HCT116 (cell line): Measurements from ENCODE around the gene SPSB1. TPM values are rescaled to one million over a fixed set of nuclear protein-coding genes. Genes with fewer than 3 reads are reported as not detected.

Source experiments
- ATAC-seq: fragments of 200-7000 bp; cut with Tn5 transposase; 2 replicates; pipeline ENCODE4 v1.9.1; 2020; ENCODE audit warnings: mild to moderate bottlenecking, moderate library complexity
- BruUV-seq: library from RNA; stranded (reverse); fragments of 400-500 nt; replicated peaks from 2 replicates; lab custom pipeline; 2021; lab: Mats Ljungman, UMichigan
- CTCF ChIA-PET: fragments of 300-600 bp; sonication (Branson Sonifier 250); formaldehyde crosslinking; loops from one replicate; lab custom pipeline; 2021; ENCODE audit warnings: antibody characterized with exemption; lab: Charles Lee
- POLR2A ChIA-PET: fragments of 300-600, 350-600 bp; sonication (Branson Sonifier 250); formaldehyde crosslinking; loops from one replicate; lab custom pipeline; 2021; ENCODE audit warnings: antibody characterized with exemption; lab: Charles Lee
- RAD21 ChIA-PET, 2 experiments: fragments of 300-600 bp; sonication (Branson Sonifier 250); formaldehyde crosslinking; loops; one replicate each; lab custom pipeline; 2023; ENCODE audit warnings: low total read pairs in 2 of 2; ENCODE audit not compliant: uncharacterized antibody in 2 of 2, unreplicated experiment in 2 of 2, low non-redundant PET in 1 of 2; lab: Charles Lee
- DNase-seq: peaks from one replicate; pipeline ENCODE4 v3.0.0-alpha.2; 2010; ENCODE audit warnings: low read depth, low spot score
- H2AFZ ChIP-seq: fragments of 200-600 bp; shearing (Covaris generic), sonication (generic); 2 replicates; pipeline ENCODE4 v1.6.1; 2017; ENCODE audit warnings: low read depth, mixed run types, mixed read lengths, antibody characterized with exemption, low read length; ENCODE audit not compliant: poor library complexity, severe bottlenecking
- H3K27ac ChIP-seq: 2 replicates; pipeline ENCODE4 v1.5.1; 2012; ENCODE audit warnings: low read depth, low read length
- H3K27me3 ChIP-seq: fragments of 200-600 bp; sonication (generic); 2 replicates; pipeline ENCODE4 v1.6.1; 2016; ENCODE audit warnings: mixed run types, low read length, mixed read lengths; ENCODE audit not compliant: insufficient read depth
- H3K36me3 ChIP-seq, 2 experiments: fragments of 200-500 bp in 1 of 2; fragments of 200-600 bp in 1 of 2; sonication (Bioruptor generic) in 1 of 2; sonication (generic) in 1 of 2; 2 replicates each; pipeline versions ENCODE4 v1.5.1 to v1.6.1; 2014 to 2016; ENCODE audit warnings: low read length in 2 of 2, inconsistent platforms in 1 of 2, mixed read lengths in 1 of 2, mixed run types in 1 of 2; ENCODE audit not compliant: insufficient read depth in 2 of 2, control insufficient read depth in 1 of 2
- H3K4me1 ChIP-seq, 2 experiments: fragments of 200-600 bp in 1 of 2; sonication (generic) in 1 of 2; 2 replicates each; pipeline versions ENCODE4 v1.5.1 to v1.6.1; 2012 to 2017; ENCODE audit warnings: low read length in 2 of 2, inconsistent platforms in 1 of 2, mild to moderate bottlenecking in 1 of 2, mixed read lengths in 1 of 2, mixed run types in 1 of 2, moderate library complexity in 1 of 2; ENCODE audit not compliant: insufficient read depth in 2 of 2, control insufficient read depth in 1 of 2
- H3K4me2 ChIP-seq: fragments of 200-600 bp; sonication (generic); 2 replicates; pipeline ENCODE4 v1.6.1; 2017; ENCODE audit warnings: mixed run types, low read length, mixed read lengths
- H3K4me3 ChIP-seq, 2 experiments: fragments of 200-600 bp in 1 of 2; sonication (generic) in 1 of 2; replicated peaks in 1 of 2; 2 replicates each; pipeline ENCODE4 v1.5.1; 2011 to 2016; ENCODE audit warnings: low read length in 2 of 2, control low read depth in 1 of 2, low read depth in 1 of 2, mild to moderate bottlenecking in 1 of 2, mixed read lengths in 1 of 2, mixed run types in 1 of 2
- H3K79me2 ChIP-seq: fragments of 200-600 bp; sonication (generic); 2 replicates; pipeline ENCODE4 v1.6.1; 2017; ENCODE audit warnings: mild to moderate bottlenecking, mixed run types, low read length, moderate library complexity, mixed read lengths; ENCODE audit not compliant: insufficient read depth
- H3K9ac ChIP-seq: fragments of 200-600 bp; sonication (generic); 2 replicates; pipeline ENCODE4 v1.6.1; 2016; ENCODE audit warnings: low read length, mixed read lengths
- H3K9me2 ChIP-seq: fragments of 200-600 bp; sonication (generic), shearing (Covaris generic); 2 replicates; pipeline ENCODE4 v1.6.1; 2017; ENCODE audit warnings: mixed run types, mild to moderate bottlenecking, moderate library complexity; ENCODE audit not compliant: insufficient read depth
- H3K9me3 ChIP-seq, 2 experiments: fragments of 200-500 bp in 1 of 2; fragments of 200-600 bp in 1 of 2; sonication (Bioruptor generic) in 1 of 2; sonication (generic) in 1 of 2; 2 replicates each; pipeline ENCODE4 v1.6.1; 2014 to 2017; ENCODE audit warnings: low read length in 2 of 2, mixed read lengths in 2 of 2, inconsistent platforms in 1 of 2, low read depth in 1 of 2, mild to moderate bottlenecking in 1 of 2, mixed run types in 1 of 2, moderate library complexity in 1 of 2; ENCODE audit not compliant: control insufficient read depth in 1 of 2, insufficient read depth in 1 of 2
- H4K20me1 ChIP-seq: fragments of 200-600 bp; sonication (generic), shearing (Covaris generic); 2 replicates; pipeline ENCODE4 v1.6.1; 2017; ENCODE audit warnings: mixed run types, mild to moderate bottlenecking, moderate library complexity; ENCODE audit not compliant: insufficient read depth
- FOSL1 ChIP-seq: IDR thresholded peaks from 2 replicates; pipeline ENCODE4 v1.6.1; 2012; ENCODE audit warnings: low read depth
- SRF ChIP-seq: IDR thresholded peaks from 2 replicates; pipeline ENCODE4 v1.6.1; 2012; ENCODE audit warnings: low read depth
- intact Hi-C: fragments of 100-400 bp; cut with micrococcal nuclease; formaldehyde crosslinking; loops from 2 replicates; pipeline ENCODE4 v1.10.0; 2022
- total RNA-seq: library from RNA; stranded (reverse); gene quantifications from one replicate; pipeline ENCODE4 v1.2.1, GENCODE V29; 2021; ENCODE audit not compliant: unreplicated experiment

SPSB1 gene
- total RNA-seq, 1 experiment from 2014 or later, result 10.8 TPM

DNA sequence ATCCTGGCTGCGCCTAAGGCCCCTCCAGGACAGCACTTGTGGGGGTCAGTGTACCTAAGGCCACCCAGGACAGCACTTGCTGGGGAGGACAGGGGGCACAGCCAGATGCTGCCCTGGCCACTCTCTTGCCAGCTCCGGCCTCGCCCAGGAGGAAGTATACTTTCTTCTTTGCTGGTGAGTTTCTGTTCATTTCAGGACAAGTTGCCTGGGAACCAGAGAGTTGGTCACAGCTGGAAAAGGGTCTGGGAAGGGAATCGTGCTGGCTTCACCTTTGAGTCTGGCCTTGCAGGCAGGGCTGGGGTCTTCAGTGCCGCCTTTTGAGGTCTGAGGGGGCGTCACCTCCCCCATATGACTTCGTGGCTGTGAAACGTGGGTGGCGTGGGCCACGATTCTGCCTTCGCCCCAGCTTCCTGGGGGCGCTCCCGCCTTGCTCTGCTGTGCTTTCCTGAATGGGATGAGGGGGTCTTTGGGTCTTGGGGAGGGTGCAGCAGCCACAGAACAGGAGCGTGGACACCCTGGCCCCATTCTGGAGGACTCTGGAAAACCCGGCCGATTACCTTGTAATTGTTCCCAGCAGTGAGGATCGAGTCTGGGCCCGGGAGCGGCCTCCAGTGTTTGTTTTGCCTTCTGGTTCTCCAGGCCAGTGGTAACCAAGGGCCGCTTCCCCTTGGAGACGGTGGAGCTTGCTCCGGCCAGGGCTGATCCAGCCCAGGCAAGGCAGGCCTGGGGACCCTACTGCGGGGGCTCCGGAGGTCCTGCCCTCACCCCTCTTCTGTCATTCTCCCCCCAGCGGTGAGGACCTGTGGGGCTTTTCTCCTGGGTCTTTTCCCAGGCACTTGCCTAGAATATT, 45.9 kb downstream of the SPSB1 start:
- Histone ChIP-seq H4K20me1 (no peaks in the 10 kb centered on the region), H3K27ac (no peak overlapping the region), H3K9me2 (no peaks in the 10 kb centered on the region), H3K79me2 (peaks cover 4% of the 10 kb centered on the region; the same call in 1 of the 2 replicates), H3K36me3 (no peaks in the 10 kb centered on the region), H3K27me3 (no peaks in the 10 kb centered on the region), H3K4me1 (no peaks in the 10 kb centered on the region), H3K9me3 (no peaks in the 10 kb centered on the region), H3K4me2 (no peak overlapping the region), H3K4me3 (no peak overlapping the region), H2AFZ (no peak overlapping the region), H3K9ac (no peak overlapping the region)
- intact Hi-C loops, result no loop called here
- CTCF ChIA-PET, result no interaction called here
- BruUV-seq, result no TSS peak
- RAD21 ChIA-PET, result no interaction called here
- DNase-seq (no peak), ATAC-seq (no peak)
- POLR2A ChIA-PET, result no interaction called here
- no peak for TF ChIP-seq FOSL1

DNA sequence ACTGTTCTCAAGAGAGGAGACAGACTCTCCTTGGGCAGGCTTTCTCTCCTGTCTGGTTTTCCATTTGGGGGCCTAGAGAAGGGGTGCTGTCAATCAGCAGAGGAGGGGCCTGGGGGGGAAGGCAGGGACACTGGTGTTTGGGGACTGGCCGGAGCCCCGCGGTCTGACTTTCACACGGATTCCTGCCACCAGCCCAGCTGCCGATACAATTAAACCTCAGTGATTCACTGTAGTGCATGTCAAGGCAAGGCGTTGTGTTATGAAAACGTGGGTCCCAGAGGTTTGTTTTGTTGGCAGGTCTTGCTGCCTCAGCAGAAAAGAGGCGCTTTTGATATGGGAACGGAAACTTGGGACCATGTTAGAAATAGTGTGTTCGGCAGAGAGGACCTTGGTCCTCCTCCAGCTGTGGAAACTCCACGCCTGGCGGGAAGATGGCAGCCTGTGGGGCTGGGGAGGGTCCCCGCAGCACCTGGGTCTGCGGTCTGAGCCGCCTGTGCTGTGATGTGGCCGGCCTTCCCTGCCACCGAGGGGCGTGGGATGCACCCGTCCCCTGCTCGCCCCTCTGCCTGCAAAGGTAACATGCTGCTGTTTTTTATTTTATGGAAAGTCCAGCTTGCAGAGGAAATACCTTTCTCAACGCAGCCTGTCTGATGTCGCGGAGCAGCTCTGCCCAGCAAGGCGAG, 47.6 kb downstream of the SPSB1 start:
- intact Hi-C loops, result no loop called here
- Histone ChIP-seq H3K4me3 (no peak overlapping the region), H4K20me1 (no peaks in the 10 kb centered on the region), H3K79me2 (peaks cover 4% of the 10 kb centered on the region; the same call in 1 of the 2 replicates), H3K9me2 (no peaks in the 10 kb centered on the region), H3K4me1 (no peaks in the 10 kb centered on the region), H3K9ac (no peak overlapping the region), H3K27ac (no peak overlapping the region), H2AFZ (no peak overlapping the region), H3K27me3 (no peaks in the 10 kb centered on the region), H3K9me3 (no peaks in the 10 kb centered on the region), H3K4me2 (no peak overlapping the region), H3K36me3 (no peaks in the 10 kb centered on the region)
- ChIA-PET CTCF (no interaction called here), RAD21 (no interaction called here), POLR2A (no interaction called here)
- BruUV-seq, result no TSS peak
- no peak for TF ChIP-seq SRF
- no peak for ATAC-seq
- no peak for DNase-seq
